HL-60 (cell line): ENCODE results near the gene KRTAP5-6.
"Not testable (repeated sequence)": the region's sequence is repeated elsewhere in the genome, so short reads cannot be mapped to it uniquely, and the experiment has no call there.

Experiments
- TF ChIP-seq, protein P1 (sequence below): IDR thresholded peaks from one replicate; pipeline ENCODE4 v1.5.1; 2011; ENCODE audit warnings: low read length, control low read depth, inconsistent platforms; ENCODE audit not compliant: insufficient read depth
- TF ChIP-seq, protein P2 (sequence below): IDR thresholded peaks from 2 replicates; pipeline ENCODE4 v1.6.1; 2012; ENCODE audit warnings: low read depth; ENCODE audit not compliant: insufficient replicate concordance

GRCh38 chr11:1689250-1690166 is 7.5 kb upstream of the KRTAP5-6 start:
- TF ChIP-seq, protein P1, sequence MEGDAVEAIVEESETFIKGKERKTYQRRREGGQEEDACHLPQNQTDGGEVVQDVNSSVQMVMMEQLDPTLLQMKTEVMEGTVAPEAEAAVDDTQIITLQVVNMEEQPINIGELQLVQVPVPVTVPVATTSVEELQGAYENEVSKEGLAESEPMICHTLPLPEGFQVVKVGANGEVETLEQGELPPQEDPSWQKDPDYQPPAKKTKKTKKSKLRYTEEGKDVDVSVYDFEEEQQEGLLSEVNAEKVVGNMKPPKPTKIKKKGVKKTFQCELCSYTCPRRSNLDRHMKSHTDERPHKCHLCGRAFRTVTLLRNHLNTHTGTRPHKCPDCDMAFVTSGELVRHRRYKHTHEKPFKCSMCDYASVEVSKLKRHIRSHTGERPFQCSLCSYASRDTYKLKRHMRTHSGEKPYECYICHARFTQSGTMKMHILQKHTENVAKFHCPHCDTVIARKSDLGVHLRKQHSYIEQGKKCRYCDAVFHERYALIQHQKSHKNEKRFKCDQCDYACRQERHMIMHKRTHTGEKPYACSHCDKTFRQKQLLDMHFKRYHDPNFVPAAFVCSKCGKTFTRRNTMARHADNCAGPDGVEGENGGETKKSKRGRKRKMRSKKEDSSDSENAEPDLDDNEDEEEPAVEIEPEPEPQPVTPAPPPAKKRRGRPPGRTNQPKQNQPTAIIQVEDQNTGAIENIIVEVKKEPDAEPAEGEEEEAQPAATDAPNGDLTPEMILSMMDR: not testable (repeated sequence)
- TF ChIP-seq, protein P2, sequence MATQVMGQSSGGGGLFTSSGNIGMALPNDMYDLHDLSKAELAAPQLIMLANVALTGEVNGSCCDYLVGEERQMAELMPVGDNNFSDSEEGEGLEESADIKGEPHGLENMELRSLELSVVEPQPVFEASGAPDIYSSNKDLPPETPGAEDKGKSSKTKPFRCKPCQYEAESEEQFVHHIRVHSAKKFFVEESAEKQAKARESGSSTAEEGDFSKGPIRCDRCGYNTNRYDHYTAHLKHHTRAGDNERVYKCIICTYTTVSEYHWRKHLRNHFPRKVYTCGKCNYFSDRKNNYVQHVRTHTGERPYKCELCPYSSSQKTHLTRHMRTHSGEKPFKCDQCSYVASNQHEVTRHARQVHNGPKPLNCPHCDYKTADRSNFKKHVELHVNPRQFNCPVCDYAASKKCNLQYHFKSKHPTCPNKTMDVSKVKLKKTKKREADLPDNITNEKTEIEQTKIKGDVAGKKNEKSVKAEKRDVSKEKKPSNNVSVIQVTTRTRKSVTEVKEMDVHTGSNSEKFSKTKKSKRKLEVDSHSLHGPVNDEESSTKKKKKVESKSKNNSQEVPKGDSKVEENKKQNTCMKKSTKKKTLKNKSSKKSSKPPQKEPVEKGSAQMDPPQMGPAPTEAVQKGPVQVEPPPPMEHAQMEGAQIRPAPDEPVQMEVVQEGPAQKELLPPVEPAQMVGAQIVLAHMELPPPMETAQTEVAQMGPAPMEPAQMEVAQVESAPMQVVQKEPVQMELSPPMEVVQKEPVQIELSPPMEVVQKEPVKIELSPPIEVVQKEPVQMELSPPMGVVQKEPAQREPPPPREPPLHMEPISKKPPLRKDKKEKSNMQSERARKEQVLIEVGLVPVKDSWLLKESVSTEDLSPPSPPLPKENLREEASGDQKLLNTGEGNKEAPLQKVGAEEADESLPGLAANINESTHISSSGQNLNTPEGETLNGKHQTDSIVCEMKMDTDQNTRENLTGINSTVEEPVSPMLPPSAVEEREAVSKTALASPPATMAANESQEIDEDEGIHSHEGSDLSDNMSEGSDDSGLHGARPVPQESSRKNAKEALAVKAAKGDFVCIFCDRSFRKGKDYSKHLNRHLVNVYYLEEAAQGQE: not testable (repeated sequence)
